GM23248 (cell line): ENCODE data around the gene XPNPEP1.

Experiments
- EZH2 ChIP-seq: fragments of 200-600 bp; sonication (generic); IDR thresholded peaks from 2 replicates; pipeline ENCODE4 v1.6.1; 2018; ENCODE audit warnings: antibody characterized with exemption, mild to moderate bottlenecking; ENCODE audit not compliant: insufficient read depth, poor library complexity, severe bottlenecking
- EZH2phosphoT487 ChIP-seq: fragments of 200-600 bp; sonication (generic); IDR thresholded peaks from 2 replicates; pipeline ENCODE4 v1.6.1; 2018; ENCODE audit warnings: antibody characterized with exemption, moderate library complexity, mild to moderate bottlenecking, low read depth; ENCODE audit not compliant: insufficient read depth

DNA sequence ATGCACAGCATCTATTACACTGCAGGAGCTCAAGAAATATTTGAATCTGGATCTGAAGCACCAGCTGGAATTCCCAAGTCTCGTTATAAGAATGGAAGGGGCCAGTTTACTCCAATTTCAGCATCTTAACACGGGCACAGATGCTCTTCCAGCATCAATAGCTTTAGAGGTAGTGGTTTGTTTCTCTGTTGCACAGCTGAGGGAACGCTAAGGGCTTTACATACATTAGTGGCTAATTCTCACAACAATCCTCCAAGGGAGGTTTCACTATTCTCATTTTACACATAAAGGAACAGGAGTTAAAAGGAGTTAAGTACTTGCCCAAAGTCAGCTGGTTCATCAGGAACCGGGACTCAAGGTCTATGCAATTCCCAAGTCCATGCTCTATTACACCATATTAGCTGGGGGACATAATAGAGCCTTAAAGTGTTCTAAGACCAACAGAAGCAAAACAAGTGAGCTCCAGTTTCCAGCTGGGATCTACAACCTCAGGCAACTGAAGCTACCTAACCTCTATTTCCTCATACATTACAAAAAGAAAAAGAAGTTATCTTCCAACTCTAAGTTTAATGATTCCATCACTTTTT lies 9.9 kb downstream of the XPNPEP1 start:
- no peak for TF ChIP-seq EZH2phosphoT487
- TF ChIP-seq EZH2 = no peak
